ENCODE results near the gene LBH.

- no peak for TF ChIP-seq GATA2 (IDR thresholded peaks at IDR 0.05; ENCODE audit: low read depth, low read length)
- TF ChIP-seq GATA3 (IDR thresholded peaks at IDR 0.05; ENCODE audit: low read depth, low read length) = no peak
Observed at GRCh38 chr2:30193104-30193681, 38.1 kb upstream of the LBH start.
